A549 (cell line): ENCODE results near the gene FGF7.

Experiments used
- CHD2 ChIP-seq: fragments of 150-350 bp; IDR thresholded peaks from 2 replicates; pipeline ENCODE4 v1.6.1; 2014; ENCODE audit warnings: low read length; ENCODE audit not compliant: partially characterized antibody
- CHD4 ChIP-seq: fragments of 200-600 bp; sonication (generic); IDR thresholded peaks from 2 replicates; pipeline ENCODE4 v1.6.1; 2016; ENCODE audit warnings: antibody characterized with exemption, mild to moderate bottlenecking, borderline replicate concordance
- CTCF ChIP-seq: fragments of >200 bp; sonication (Bioruptor Twin); formaldehyde crosslinking; IDR thresholded peaks from 3 replicates; pipeline ENCODE4 v1.5.1; 2016
- FOSL2 ChIP-seq, 2 experiments: fragments of 450-650 bp in 1 of 2; fragments of >200 bp in 1 of 2; sonication (Bioruptor Twin) in 1 of 2; formaldehyde crosslinking; IDR thresholded peaks; 2 replicates each; pipeline versions ENCODE4 v1.5.0 to v1.6.1; 2016 to 2020; ENCODE audit warnings: mild to moderate bottlenecking in 1 of 2, moderate library complexity in 1 of 2
- HDAC2 ChIP-seq: fragments of 200-600 bp; sonication (generic); IDR thresholded peaks from 2 replicates; pipeline ENCODE4 v1.6.1; 2016
- JUNB ChIP-seq: fragments of >200 bp; sonication (Bioruptor Twin); formaldehyde crosslinking; IDR thresholded peaks from 2 replicates; pipeline ENCODE4 v1.6.1; 2016
- POLR2A ChIP-seq: IDR thresholded peaks from 2 replicates; pipeline ENCODE4 v1.6.1; 2012; ENCODE audit warnings: mild to moderate bottlenecking, low read length
- ZFP36 ChIP-seq: fragments of 450-650 bp; IDR thresholded peaks from 2 replicates; pipeline ENCODE4 v1.6.1; 2014; ENCODE audit warnings: borderline replicate concordance; ENCODE audit not compliant: partially characterized antibody

- TF ChIP-seq POLR2A: no peak
- no peak for TF ChIP-seq CHD4
- no peak for TF ChIP-seq CTCF
- no peak for TF ChIP-seq JUNB
- no peak for TF ChIP-seq FOSL2 (IDR thresholded peaks at IDR 0.05)
- TF ChIP-seq FOSL2 (CRISPR knock-in tag; IDR thresholded peaks at IDR 0.05): no peak
- TF ChIP-seq CHD2: no peak
- no peak for TF ChIP-seq ZFP36
- no peak for TF ChIP-seq HDAC2
Observed at GRCh38 chr15:49490966-49491365, 67.9 kb downstream of the FGF7 start.
